Erythroblast (primary cell): Measurements from ENCODE around the gene SAMD1.

ENCODE experiments used
- GATA1 ChIP-seq: IDR thresholded peaks from 2 replicates; pipeline ENCODE4 v1.6.1; 2011; ENCODE audit warnings: low read depth, mild to moderate bottlenecking, control low read depth, low read length, moderate library complexity
- POLR2A ChIP-seq: IDR thresholded peaks from 2 replicates; pipeline ENCODE4 v1.6.1; 2011; ENCODE audit warnings: mild to moderate bottlenecking, low read length

DNA sequence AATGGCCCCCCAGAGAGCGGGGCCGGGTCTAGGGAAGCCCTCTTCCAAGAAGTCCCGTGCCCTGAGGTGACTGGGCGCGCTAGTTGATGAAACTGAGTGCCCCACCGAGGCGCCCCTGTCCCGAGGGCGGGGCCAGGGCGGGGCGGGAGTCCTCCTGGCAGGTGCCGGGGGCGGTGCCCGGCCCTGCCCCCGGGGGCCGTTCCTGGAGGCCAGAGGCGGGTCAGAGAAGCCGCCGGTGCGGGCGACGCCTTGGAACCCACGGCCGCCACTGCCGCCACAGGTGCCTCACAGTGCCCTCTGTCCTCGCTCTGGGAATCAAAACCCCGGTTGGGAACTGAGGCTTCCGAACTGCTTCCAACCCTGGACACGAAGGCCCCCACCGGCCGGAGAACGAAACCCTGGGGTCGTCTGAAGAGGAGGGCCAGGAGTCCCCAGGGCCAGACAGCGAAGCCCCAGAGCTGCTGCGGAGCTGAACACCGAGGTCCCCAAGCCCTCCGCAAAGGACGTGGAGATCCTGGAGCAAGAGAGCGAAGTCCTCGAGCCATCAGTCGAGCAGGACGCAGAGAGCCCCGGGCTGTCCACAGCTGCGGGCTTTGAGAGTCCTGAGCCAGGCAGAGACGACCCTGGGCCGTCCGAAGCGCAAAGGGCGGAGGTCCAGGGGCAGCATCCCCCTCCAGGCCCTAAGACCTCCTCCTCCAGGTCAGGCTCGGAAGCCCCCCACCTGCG is 17.9 kb downstream of the SAMD1 start, which contains the start of gene MISP3:
- TF ChIP-seq POLR2A (no peak), GATA1 (no peak)
